Hematopoietic multipotent progenitor cell (in vitro differentiated cells): ENCODE results near the gene SLC23A1. TPM values are rescaled to one million over a fixed set of nuclear protein-coding genes. Genes with fewer than 3 reads are reported as not detected.
A peak's percentile ranks its signal among the peaks of the same experiment; 100 is the strongest.

Experiments used
- DNase-seq, 3 donors: peaks; one replicate each; pipeline ENCODE4 v3.0.0-alpha.2; 2011 to 2015; ENCODE audit warnings: low read depth in 2 of 3, low spot score in 2 of 3
- total RNA-seq: library from RNA; depleted of rRNA; stranded (reverse); fragments of >200 nt; gene quantifications from one replicate; pipeline ENCODE4 v1.2.3, GENCODE V29; 2012

The SLC23A1 gene
- total RNA-seq, 1 donor = 7.0 TPM

DNA sequence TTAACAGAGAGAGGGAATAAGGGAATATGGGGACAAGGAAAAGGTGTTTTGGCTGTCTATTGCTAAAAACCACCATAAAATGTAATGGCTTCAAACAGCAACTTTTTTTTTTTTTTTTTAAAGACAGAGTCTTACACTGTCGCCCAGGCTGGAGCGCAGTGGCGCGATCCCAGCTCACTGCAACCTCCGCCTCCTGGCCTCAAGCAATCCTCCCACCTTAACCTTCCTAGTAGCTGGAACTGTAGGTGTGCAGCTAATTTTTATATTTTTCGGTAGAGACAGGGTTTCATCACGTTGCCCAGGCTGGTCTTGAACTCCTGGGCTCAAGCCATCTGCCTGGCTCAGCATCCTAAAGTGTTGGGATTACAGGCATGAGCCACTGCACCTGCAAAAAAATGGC, 25.1 kb upstream of the SLC23A1 start:
- no peak for DNase-seq

DNA sequence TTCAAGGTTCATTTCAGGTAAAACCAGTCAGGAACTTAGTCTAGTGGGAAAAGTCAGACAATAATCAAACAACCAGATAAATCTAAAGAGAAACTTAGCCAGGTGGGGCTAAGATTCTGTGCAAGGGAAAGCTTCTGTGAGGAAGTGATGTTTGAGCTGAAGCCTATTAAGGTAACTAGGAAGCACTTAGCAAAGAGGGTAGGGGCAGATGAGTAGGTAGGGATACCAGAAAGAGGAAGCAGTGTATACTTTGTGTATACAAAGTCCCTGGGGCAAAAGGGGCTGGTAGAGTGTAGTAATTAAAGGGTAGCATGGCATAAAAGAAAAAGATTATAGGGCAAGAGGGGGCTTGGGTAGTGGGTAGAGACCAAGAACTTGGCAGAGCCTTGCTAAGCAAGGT, 24.4 kb upstream of the SLC23A1 start:
- DNase-seq = peak in 1 of 3 donors; percentile 26

DNA sequence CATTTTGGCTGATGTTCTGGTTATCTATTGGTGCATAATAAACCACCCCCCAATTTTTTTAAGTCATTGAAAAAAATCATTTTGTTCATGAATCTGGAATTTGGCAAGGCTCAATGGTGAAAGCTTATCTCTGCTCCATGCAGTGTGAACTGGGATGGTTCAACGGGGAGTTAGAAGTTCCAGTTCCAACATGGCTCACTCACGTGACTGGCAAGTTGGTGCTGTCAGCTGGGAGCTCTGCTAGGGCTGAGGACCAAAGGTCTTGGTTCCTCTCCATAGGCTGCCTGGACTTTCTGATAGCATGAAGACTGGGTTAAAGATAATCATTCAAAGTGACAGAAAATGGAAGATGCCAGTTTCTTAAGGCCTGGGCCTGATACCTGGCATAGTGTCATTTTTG, 23.9 kb upstream of the SLC23A1 start:
- no peak for DNase-seq

DNA sequence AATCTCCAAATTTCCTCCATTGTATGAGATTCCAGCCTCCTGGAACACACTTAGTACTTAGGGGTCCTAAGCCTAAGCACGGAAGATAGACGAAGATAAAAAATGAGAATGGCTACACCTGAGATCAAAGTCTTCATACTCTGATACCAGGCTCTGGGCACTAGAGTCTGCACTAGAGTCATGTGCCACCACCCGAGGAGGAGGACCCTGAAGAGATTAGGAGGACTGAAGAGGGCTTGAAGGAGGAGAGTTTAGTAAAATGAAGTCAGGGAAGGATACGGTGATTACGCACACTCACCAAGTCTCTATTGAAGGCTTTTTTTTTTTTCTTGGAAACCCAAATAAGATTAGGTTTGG, 21.4 kb upstream of the SLC23A1 start:
- no peak for DNase-seq

DNA sequence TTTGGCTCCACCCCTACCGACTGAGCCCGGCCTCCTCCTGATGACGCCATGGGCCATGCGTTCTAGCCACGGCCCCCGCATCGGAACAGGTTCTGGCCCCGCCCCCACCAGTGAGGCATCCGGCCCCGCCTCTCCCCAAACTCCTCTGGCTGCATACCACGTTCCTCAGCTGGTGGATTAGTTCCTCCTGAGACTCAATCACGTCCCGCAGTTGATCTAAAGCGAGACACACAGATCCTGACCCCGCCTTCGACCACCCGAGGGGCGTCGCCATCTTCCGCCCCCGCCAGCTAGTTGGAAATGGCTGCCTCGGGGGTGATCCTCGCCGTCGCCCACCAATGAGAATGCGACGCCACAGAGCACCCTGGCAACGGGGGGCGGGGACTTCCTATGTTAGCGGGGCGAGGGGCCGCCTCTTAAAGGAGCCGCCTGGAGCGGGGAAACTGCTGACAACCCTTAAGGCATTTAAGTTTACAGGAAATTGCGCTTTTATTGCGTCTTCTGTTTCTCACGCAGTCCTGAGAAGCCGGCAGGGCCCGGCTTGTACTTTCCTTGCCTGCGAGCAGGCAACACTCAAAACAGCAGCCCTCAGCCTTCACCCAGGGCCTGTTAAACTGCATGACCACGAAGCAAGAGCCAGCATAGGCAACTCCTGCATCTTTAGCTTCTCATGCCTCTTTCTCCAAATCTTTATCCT, 20.8 kb upstream of the SLC23A1 start, which contains the start of gene SPATA24:
Gene SPATA24, minus strand, starts transcription at position 303 of the 697 bp plus-strand sequence. Its CDS starts 29 bp downstream, at position 274.
- peak; percentile 89 to 99 (median 98) for DNase-seq

DNA sequence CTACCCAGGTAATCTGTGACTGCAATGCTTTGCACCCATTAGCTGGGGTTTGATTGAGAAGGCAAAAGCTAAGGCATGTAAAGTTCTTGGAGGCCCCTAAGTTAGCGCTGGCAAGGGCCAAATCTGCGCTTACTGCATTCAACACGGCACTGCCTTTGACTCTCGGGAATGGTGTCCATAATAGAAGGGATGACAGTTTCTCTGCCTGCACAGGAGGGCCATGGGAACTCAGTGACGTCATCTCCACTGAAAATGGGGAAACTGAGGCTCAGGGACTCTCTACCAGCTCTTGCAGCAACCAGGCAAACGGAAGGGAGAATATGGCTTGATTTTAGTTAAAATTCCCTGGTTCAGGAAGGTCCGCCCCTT, 20.3 kb upstream of the SLC23A1 start:
- DNase-seq = no peak

DNA sequence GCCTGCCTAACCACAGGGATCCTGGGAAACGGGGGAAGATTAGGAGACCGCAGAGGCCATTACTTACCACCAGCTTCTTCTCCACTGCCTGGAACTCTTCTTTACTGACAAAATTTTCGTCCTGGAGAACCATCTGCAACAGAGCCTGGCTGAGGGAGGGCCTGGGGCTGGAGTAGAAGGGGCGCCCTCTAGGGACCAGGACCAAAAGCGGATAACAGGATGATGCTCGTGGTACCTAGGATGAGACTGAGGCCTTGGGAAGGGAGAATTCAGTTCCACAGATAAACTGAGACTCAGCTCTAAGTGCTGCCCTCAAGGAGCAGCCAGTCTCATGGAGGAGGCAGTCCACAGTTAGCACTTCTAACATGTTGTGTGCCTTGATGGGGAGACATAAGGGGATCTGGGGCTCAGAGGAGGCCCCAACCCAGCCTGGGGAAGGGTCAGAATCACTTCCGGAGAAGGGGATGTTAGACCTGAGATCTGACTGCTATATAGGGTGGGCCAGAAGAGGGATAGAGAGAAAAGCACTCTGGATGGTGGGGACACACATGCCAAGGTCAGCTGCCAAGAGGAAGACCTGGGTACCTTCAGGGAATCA, 19.6 kb upstream of the SLC23A1 start:
- DNase-seq = peak in 1 of 3 donors; percentile 46

DNA sequence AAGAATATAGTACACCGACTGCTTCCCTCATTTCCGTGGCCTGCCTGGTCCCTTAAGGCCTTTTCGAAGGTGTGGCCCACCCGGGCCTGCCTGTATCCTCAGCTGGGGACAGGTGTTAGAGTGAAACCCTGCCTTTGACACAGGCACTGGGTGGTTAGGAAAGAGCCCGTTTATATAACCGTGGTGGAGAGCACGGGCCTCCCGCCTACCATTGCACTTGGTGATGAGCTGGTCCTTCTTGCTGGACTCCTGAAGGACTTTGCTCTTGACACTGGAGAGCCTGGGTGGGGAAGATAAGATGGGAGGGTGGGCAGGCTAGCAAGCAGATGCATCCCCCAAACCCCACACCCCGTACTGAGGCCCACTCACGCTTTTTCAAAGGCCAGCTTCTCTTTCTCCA, 18.4 kb upstream of the SLC23A1 start:
- no peak for DNase-seq

DNA sequence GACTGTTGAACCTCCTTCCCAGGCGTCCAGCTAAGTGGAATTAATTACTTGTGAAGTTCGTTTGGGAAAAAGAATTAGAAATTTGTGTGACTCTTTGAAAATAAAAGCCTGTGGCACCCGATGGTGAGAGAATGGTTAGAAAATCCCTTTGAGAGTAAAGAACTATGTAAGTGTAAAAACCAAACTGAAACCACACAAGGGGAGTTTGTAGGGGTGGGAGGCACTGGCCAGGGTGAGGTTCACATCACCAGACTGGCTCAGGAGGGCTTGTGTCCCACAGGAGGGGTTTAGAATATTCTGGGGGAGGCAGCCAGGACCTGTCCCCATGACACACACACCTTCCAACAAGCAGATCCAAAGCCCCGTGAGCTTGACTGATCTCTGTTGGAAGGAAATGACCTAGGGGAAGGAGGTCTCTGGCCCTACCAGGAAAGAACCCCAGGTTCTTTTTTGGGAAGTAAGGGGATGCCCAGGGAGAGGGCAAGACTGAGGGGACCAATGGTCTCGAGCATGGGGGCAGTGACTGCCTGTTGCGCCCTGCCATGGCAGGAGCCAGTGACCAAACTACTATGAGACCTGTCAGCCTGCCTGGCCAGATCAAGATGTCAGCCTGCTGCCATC, 16.5 kb upstream of the SLC23A1 start:
- no peak for DNase-seq

DNA sequence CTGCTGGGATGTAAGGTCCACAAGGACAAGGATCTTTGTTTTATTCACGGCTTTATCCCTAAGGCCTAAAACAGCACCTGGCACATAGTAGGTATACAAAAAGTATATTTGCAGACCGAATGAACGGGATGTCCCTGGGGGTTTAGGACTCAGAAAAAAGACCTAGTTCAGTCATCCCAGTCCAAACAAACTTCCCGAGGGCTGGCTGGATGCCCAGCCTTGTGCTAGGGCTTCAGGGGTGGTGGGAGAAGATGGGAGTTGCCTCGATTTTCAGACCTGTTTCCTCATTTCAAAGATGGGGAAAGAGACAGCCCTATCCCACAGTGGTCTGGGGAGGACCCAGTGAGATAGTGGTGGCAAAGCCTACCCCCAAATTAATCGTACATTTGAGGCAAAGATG, 14.8 kb upstream of the SLC23A1 start:
- no peak for DNase-seq

DNA sequence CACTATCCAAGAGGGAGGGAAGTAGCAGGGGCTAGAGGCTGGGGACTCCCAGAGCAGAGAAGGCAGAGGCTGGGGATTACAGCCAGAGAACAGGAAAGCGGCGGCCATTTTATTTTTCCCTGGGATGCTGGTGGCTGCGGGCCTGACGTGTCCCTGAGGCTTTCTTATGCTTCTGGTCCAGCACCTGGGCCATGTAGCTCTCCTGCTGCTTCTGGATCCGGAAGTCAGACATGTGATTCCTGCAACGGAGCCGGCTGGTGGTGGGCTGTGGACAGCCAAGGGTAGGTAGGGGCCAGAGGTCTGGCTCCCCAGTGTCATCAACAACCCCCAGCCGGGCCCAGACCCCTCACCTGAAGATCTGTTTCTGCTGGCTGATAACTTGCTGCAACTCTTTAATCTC, 13.6 kb upstream of the SLC23A1 start:
- no peak for DNase-seq

DNA sequence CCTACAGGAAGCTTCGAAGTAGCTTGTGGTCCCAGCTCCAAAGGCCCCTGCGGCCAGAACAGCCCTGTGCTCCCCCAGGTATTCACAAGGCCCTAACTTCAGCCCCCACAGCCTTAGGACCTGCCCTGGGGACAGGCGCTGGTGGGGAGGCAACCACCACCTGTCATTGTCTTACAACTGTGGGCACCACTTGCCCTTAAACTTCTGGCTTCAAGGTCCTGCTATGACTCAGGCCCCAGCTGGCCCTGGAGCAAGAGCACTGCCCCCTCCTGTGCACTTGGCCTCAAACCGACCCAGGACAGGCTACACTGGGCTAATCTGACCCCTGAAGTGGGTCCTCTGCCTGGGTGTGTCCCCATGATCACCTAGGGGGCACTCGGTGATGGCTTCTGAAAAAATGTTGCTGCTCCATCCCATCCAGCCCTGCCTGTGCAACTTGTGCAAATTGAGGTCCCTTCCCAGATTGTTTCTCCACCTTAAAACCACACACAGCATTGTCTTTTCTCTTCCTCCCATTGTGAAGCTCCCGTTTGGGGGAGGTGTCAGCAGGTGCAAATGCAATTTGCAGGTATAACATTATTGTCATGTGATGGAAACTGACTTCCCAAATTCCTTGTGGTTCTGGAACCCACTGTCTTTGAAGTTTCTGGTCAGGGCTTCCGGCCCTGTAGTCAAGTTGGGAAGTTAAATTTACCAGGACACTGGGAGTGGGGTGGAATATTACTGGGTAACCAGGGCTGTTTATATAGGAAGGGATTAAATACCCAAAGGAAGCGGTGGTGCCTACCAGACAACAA, 12.9 kb upstream of the SLC23A1 start:
- no peak for DNase-seq

DNA sequence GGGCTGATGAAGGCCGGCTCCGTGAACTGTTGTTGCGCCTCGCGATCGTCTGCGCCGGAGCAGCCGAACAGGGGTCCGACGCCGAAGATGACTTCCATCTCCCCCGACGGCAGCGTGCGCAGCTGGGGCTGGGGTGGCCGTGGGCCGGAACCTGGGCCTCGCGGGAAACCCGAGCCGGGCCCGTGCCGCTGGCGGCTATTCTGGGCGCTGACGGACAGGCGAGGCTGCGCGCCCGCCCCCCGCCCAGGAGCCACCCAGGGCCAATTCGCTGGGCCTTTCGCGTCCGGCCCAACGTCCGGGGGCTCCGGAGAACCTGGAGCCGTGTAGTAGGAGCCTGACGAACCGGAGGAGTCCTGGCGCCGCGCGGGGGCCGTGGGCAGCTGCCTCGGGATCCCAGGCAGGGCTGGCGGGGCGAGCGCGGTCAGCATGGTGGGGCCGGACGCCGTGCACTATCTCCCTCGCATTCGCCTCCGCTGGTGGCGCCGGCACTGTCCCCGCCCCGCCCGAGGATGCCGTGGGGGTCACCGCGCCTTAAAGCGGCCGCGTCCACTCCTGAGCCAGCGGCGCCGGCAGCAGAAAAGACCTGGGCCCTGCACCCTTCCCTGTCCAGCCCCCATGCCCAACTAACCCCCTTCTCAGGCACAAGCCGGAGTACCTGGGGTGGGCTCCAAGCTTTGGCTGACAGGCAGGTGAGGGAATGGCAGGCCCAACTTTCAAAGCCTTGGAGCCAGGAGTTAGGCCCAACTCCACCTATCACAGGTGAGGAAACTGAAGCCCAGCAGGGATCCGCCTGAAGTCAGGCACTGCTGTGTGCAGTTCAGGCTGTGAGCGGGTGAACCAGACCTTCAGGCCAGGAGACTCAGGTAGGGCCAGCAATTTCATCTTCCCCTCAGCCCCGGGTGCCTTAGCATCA, 11.8 kb upstream of the SLC23A1 start, which contains the start of gene PROB1:
Gene PROB1, minus strand, starts transcription at position 451 of the 913 bp plus-strand sequence. Its CDS starts 23 bp downstream, at position 428.
- no peak for DNase-seq

DNA sequence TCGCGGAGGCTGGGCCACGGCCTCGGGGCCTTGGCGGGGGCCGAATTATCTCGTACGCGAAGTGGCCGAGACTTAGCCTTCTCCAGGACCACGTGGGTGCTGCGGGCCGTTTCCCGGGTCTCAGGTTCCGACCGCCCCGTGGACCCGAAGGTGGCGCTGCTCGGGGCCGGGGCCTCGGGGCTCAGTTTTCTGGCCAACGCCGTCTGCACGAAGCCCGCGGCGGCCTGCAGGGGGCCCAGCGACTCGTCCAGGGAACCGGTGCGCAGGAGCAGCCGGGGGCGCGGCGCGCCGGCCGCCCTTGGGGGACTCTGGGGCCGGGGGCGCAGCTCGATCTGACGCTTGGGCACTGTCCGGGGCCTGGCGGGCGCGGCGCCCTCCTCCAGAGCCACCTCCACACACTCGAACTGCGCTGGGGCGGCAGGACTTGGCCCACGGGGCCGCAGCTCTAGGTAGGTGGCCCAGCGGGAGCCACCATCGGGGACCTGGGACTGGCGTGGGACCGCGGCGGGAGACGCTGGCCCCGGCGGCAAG, 11.1 kb upstream of the SLC23A1 start:
- DNase-seq = peak in 2 of 3 donors; percentile 68 to 70

DNA sequence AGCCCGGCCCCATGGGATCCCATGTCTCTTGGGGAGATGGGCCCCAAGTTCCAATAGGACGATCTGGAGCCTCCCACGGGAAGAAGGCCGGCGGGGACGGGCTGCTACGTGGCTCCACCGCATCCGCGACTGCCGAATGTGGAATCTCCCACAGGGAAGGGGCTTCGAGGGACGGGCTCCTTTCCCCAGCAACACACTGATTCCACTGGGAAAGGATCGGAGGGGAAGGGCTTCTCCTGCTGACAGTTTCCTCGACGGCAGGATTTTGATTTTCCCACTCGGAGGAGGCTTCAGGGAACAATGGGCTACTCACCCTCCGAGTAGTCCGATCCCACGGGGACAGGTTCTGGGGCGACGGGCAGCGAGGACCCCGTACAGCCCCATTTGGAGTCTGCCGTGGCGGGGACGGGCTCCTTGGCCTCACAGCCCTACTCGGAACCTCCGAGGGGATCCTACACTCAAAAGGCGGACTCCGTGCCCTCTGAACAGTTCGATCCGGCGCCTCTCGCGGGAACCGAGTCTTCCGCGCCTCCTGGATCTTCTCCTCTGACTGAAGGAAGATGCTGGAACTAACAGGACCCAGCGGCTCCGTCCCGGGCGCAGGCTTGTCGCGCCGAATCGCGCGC, 10.5 kb upstream of the SLC23A1 start:
- no peak for DNase-seq

DNA sequence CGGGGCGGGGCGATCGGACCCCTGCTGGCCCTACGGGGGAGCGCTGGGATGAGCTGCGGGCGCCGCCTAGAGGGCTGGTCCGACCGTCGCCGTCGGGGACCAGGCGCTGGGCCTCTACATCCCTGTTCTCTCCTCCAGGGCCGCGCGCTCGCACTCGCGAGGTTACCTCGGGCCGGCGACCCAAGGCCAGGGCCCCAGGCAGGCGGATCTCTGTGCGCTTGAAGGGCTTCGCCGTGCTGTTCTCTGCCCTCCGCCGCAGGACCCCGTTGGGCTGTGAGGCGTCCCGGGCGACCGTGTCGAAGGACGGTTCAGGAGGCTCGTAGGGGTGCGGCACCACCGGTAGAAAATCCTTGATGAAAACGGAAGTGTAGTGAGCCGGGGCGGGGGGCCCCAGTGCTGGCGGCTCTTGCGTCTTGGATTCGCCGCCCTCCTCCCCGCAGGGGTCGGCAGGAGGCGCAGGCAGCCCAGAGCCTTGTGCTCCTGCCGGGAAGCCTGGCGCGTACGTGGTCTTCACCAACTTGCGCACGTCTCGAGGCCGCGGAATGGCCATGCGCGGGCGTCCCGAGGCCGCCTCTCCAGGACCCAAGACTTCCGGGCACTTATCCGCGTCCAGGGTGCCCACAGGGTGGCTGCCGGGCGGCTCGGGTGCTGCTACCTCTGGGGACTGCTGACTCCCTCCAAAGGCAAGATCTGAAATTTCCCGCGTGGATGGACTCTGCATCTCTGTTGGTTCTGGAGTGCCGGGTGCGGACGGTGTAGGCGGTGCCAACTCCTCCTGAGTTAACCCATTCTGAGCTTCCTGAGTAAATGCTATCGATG, 9.8 kb upstream of the SLC23A1 start:
- DNase-seq = peak; percentile 47 to 92 (median 92)

DNA sequence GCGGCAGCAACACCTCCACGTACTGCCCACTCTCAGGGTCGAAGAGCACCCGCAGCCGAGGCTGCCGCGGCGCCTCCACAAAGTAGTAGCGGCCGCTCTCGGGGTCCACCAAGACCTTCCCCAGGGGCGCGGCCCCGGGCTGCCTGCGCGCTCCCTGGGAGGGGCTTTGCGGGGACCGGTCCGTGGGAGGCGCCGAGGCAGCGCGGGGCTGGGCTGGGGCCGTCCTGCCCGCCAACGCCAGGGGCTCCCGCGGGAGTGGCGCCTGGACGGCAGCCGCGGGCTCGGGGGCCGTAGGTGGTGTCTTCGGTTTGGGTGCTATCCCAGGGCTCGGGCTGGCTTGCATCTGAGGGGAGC, 9.2 kb upstream of the SLC23A1 start:
- DNase-seq = no peak

DNA sequence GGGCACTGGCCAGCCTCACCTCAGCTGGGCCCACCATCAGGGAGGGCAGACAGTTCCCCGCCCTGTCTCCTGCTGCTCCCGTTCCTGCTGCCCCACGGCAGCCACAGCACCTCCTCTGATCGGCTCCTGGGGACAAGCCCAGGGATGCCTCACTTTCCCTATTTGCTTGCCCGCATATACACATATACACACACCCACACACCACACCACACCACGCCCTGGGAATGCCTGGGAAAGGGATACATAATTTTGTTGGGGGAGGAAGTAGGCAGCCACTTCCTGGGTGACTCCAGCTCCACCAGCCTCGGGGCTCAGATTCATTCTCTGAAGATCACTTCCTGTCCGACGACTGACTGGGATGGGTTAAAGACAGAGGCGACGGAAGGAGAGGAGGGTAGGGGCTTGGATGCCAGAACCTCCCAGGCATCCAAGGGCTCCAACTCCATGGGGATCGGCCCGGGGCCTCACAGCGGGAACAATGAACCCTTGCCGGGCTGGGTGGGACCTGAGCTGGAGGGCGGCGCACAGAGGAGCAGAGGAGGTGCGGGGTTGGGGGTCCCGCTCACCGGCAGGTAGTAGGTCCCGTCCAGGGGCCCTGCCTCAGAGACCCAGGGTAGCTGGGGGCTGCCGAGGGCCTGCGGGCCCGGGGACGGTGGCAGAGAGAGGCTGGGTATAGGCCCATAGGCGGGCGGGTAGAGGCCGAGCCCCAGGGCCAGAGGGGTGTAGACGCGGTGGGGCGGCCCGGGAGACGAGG, 8.7 kb upstream of the SLC23A1 start:
- peak in 1 of 3 donors; percentile 20 for DNase-seq
